Activated gamma-delta T cell treated with Interleukin-2 at 50 U/mL for 16 hours (primary cell): ENCODE results near the gene CYGB.
"Not testable (repeated sequence)": the region's sequence is repeated elsewhere in the genome, so short reads cannot be mapped to it uniquely, and the experiment has no call there.

Experiments used
- DNase-seq: peaks from one replicate; pipeline ENCODE4 v3.0.0-alpha.2; 2020

The CYGB gene

DNA sequence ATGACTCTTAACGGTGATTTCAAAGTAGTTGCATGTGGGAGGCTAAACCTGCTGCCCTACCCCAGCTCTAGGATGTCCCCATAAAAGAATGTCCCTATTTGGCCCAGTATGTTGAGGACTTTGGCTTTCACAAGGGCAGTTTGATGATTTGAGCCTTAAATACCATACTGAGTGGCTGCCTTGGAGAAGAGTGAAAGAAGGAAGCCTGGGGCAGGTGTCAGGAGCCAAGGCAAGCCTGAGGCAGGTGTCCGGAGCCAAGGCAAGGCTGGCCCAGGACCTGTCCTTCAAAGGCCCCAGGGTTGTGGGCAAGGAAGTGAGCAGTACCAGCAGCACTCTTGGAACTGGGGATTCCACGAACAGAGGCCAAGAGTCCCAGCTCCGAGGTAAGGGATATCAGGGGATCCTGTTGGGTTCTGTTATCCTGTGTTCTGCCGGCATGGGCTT, 29.5 kb upstream of the CYGB start:
- DNase-seq = no peak

DNA sequence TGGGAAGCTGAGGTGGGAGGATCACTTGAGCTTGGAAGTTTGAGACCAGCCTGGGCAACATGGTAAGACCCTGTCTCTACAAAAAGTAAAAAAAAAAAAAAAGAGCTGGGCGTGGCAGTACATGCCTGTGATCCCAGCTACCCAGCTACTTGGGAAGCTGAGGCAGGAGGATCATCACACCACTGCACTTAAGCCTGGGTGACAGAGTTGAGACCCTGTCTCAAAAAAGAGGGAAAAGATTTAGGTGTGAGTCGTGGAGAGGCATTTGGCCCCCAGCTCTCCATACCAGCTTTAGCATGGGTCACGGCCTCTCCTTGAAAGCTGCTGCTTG, 29.1 kb upstream of the CYGB start:
- no peak for DNase-seq

DNA sequence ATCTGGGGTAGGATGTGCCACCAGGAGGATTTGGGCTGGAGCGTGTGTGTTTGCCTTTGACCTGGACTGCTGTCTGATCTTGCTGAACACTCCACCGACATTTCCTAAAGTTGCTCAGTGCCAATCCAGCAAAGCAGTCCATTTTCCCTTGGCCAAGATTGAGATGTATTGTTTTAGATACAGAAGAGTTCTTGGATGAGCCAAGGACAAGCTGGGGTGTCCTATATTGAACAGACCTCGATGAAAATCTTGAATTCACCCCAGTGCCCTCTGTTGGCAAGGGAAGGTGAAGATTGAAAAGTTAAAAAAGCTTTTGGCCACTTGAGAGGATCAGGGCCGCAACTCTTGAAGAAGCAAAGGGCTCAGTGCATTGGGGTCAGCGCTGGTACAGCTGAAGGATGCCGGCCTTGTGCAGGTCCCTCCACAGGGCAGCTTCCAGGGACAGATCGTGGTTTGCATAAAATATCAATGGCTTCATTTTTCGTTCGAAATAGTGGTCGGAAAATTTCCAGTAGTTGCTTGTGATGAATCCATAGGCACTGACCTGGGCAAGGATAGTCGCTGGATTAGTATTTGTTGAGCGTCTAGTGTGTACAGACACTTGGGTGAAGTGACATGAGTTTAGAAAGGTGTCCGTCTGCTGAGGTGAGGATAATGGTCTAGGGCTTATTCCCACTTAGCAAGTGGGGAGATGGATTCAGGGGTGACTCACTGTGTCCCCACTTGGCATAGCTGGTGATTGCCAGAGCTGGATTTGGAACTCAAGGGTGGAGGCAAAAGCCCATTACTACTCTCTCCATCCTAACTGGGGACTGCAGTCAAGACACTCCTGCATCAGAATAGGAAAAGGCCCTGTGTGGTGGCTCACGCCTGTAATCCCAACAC, 28.5 kb upstream of the CYGB start:
- DNase-seq = no peak

- DNase-seq = not testable (repeated sequence)
These were observed 27.6 kb upstream of the CYGB start for GRCh38 chr17:76564991-76565727.

DNA sequence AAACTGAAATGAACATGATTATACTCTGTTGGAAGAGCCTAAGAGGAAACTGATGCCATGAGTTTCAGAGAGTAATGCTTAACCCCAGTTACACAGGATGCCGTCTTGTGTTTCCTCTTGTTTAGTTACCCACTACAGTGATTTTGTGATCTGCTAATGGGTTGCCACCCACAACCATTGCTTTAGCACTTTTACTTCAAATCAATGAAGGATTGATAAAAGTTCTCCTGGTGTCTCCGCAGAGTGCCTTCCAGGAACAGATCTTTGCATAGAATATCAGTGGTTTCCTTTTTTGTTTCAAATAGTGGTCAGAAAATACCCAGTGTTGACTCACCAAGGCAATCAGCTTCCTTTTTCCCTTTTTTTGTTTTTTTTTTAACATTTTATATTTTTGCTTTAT, 25.9 kb upstream of the CYGB start:
- not testable (repeated sequence) for DNase-seq

DNA sequence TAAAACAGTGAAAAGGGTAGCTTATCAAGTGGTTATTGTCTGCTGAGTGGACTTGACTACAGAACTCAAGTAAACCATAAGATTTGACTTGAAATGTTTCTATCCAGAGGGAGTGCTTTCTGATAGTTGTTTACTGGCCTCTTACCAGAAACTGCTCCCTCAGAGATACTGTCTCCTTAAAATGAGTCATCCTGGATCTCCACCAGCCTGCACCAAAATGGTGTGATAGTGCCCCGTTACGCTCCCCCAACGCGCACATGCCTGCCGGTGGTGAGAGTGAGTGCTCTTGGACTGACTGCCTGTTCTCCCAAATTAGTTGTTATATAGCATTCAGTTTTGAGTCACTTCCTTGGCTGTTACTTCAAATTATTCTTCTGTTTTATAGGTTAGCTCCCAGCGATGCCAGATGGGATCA, 25.2 kb upstream of the CYGB start:
- DNase-seq = no peak

DNA sequence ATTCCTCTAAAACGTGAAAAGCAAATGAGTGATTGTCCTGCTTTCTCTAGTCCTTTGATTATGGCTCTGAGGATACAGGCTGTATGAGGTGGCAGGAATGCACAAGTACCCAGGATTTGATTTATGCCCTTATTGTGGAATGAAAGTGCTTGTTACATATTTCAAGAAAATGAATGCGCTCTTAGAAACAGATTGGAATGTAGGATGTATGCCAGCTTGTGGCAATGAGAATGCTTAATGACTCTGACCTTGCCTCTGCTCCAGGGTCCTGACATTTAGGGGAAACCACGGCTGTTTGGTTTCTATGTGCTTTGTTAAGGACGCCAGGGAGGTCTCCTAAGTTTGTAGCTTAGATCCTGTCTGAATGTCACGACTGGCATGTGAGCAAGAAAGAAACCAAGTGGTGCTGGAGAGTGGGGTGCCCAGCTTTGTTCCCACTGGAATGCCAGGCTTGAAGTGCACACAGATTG, 24.3 kb upstream of the CYGB start:
- DNase-seq = no peak

DNA sequence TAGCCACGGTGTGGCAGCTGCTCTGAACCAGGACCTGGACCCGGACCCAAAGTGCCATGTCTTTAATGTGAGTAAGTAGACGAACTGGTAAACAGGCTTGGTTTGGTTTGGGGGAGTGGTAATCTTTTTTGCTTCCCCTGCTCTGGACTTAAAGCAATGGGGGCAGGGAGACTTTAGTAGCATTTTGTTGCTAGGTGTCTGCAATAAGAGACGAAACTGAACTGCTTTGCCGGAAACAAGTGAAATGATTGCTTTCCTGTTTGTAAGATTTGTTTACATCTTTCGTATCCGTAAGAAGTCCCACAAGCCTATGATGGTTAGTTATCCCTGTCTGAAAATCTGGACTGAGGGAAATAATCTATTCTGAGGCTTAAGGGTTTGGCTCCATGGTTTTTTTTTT, 23.8 kb upstream of the CYGB start:
- DNase-seq = no peak

GRCh38 chr17:76560877-76561221, 23.3 kb upstream of the CYGB start:
- no peak for DNase-seq

DNA sequence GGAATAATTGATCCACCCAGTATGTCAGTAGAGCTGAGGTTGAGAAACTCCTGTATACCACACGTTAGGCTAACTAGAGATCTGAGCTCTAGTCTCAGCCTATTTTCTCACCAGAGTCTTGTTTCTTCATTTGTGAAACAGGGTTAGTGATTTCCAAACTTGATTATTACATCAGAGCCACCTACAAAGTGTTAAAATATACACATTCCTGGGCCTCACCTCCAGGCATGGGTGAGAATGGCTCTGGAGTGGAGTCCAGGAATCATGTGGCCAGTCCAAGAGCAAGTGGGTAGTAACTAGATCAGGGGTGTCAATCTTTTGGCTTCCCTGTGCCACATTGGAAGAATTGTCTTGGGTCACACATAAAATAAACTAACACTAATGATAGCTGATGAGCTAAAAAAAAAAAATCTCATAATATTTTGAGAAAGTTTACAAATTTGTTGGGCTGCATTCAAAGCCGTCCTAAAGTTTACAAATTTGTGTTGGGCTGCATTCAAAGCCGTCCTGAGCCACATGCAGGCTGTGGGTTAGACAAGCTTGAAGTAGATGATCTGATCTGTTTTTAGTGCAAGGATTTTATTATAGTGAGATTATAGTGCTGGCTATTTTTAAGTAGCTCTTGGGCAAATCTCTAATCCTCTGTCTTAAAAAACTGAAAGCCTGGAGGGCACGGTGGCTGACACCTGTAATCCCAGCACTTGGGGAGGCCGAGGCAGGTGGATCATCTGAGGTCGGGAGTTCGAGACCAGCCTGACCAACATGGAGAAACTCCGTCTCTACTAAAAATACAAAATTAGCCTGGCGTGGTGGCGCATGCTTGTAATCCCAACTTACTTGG, 22.7 kb upstream of the CYGB start:
- DNase-seq = no peak

DNA sequence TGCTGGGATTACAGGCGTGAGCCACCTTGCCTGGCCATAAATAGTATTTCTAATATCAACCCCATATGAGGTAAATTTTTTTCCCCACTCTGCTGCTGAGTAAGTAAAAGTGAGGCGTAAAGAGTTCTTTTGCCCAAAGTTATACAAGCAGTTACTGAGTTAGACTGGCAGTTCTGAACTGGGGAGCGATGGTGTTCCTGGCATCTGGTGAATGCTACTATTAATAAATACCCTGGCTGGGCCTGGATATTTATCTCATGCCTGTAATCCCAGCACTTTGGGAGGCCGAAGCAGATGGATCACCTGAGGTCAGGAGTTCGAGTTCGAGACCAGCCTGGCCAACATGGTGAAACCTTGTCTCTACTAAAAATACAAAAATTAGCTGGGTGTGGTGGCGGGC, 22.0 kb upstream of the CYGB start:
- not testable (repeated sequence) for DNase-seq

DNA sequence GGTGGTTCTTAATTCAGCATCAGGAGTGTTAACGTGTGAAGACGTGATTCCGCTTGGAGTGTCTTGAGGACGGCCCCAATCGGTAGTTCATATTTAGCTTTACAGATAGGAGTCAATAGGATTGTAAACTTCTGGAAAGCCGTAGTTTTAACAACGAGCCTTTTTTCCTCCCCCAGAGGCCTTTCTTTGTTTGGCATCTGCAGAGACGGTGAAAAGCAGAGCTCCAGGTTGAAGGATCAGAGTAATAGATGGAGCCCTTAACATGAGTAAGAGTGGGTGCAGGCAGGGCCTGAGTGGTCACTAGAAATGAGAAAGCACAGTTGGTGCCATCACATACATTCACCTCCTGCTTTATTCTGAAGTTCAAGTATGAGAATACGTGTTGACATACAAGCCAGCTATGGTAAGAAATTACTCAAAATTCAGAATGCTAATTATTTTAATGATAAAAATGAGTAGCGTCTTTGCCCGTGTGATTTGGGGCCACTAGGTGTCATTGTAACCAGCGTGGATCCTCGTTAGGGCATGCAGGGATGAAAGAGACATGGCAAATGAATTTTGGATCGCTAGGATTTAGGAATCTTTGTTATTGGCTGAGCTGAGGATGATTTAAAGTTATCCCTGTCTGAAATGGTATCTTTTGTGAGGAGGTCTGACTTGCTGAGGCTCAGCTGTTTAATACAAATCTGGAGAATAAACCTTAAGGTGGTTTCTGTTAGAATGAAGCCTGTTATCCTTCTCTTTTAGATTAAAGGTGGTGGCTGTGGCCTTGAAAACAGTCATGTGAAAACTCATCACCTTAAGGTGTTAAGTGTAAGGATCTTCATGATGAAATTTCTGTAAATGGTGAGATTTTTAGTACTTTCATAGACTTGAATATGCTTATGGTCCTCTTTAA, 20.9 kb upstream of the CYGB start:
- DNase-seq = no peak

GRCh38 chr17:76557368-76558197, 20.1 kb upstream of the CYGB start:
- DNase-seq = peak; percentile 90

- DNase-seq = peak; percentile 33
These were observed 19.4 kb upstream of the CYGB start for GRCh38 chr17:76556765-76557367.

DNA sequence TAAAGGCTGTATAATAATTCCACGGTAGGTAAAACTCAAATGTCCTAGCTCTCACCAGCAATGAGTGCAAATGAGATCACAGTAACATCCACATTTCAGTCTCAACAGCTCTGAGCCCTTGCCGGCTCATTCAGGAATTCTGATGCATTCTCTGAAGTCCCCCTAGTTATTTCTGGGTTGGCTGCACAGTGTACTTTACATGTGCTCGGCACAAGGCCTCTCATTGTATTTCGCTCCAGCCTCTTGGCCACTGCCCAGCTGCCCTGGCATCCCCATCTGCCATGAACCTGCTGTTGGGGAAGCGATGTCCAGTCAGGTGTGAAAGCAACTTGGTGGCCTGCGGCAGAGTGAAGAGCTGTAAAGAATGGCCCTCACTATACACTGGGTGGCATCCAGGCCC, 16.6 kb upstream of the CYGB start:
- no peak for DNase-seq

- no peak for DNase-seq
These were observed 15.8 kb upstream of the CYGB start for GRCh38 chr17:76553178-76553908.

- no peak for DNase-seq
These were observed 14.2 kb upstream of the CYGB start for GRCh38 chr17:76551685-76552084.

- DNase-seq = no peak
These were observed 13.5 kb upstream of the CYGB start for GRCh38 chr17:76550712-76551615.

DNA sequence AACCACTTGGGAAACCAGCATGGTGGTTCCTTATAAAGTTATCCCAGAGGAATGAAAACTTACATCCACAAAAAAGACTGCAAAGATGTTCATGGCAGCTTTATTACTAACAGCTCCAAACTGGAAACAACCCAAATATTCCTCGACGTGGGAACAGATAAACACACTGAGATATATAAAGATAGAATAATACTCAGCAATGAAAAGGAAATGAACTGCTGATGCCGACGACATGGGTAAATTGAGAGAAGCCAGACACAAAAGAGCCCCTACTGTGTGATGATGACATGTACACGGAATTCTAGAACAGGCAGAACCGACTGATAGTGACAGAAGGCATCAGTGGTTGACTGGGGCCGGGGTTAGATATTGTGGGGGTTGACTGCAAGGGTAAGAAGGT, 12.0 kb upstream of the CYGB start:
- DNase-seq = no peak
